NK-92 (cell line): ENCODE data around the gene TMEM266.

Source experiments
- DNase-seq: peaks from one replicate; lab custom pipeline; 2025; ENCODE audit not compliant: unreplicated experiment; lab: John Stamatoyannopoulos, UW

TMEM266 gene

DNA sequence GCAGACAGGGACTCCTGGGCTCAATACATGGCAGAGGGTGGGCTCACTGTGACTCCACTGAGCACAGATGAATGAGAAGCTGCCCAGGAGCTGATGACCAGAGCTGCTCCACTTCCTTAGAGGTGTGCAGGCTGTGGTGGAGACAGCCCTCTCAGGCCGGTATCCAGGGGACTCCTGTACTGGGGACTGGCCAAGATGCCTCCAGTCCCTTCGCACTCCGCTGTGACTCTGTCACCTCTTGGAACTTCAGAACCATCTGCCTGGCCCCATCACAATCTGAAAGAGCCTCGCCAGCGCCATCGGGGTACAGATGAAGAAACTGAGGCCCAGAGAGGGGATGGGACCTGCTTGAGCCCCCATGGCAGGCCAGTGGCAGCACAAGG lies 140.3 kb downstream of the TMEM266 start:
- no peak for DNase-seq

GRCh38 chr15:76200641-76201105 lies 140.9 kb downstream of the TMEM266 start:
- no peak for DNase-seq

- DNase-seq, result no peak
Measured at GRCh38 chr15:76201536-76202255, 141.9 kb downstream of the TMEM266 start.

DNA sequence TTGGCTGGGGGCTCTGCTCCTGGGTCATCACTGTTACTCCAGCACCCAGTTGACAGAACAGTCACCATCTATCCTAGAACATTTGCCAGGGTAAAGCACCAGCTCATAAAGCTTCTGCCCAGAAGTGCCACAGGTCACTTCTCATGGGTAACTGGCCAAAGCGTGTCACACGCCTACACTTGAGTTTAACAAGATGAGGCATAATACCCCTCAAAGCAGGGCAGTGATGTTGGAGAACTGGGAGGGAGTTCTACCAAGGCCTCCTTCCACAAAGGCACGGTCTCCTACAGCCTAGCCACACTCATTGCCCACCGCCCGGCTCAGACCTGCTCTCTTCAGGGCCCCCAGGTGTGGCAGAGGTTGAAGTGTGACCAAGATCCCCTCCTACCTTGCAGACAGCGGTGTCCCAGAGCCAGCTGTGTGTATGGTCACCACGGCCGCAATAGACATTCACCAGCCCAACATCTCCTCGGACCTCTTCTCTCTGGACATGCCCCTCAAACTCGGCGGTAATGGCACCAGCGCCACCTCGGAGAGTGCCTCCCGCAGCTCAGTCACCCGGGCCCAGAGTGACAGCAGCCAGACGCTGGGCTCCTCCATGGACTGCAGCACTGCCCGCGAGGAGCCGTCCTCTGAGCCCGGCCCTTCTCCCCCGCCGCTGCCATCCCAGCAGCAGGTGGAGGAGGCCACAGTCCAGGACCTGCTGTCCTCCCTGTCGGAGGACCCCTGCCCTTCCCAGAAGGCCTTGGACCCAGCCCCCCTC lies 143.7 kb downstream of the TMEM266 start:
- DNase-seq, result no peak

DNA sequence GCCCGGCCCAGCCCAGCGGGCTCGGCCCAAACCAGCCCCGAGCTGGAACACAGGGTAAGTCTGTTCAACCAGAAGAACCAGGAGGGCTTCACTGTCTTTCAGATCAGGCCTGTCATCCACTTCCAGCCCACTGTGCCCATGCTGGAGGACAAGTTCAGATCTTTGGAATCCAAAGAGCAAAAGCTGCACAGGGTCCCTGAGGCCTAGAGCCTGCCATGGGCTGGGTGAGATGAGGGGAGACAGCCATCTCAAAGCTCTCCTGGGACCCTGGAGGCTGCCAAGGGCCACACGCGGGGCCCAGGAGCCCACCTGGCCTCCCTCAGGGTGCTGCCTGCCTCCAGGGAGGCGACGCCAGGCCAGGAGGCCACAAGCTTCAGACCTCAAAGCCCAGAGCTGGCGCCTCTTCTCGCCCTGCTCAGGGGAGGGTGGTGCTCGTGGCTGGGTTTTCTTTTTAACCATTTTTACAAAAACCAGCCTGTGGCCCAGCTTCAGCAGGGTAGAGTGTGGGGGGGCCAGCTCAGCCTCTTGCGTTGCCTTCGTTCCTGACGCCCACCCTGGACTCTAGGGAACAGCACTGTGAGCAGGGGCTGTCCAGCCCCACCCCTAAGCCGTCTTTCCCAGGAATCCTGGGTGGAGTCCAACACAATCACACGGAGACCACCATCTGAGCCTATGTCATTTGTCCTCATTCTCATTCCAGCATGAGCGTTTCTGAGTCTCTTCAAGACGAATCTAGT lies 144.5 kb downstream of the TMEM266 start:
- DNase-seq, result no peak

GRCh38 chr15:76204916-76205460 lies 145.2 kb downstream of the TMEM266 start:
- no peak for DNase-seq

- no peak for DNase-seq
Measured at GRCh38 chr15:76206325-76206976, 146.7 kb downstream of the TMEM266 start.

DNA sequence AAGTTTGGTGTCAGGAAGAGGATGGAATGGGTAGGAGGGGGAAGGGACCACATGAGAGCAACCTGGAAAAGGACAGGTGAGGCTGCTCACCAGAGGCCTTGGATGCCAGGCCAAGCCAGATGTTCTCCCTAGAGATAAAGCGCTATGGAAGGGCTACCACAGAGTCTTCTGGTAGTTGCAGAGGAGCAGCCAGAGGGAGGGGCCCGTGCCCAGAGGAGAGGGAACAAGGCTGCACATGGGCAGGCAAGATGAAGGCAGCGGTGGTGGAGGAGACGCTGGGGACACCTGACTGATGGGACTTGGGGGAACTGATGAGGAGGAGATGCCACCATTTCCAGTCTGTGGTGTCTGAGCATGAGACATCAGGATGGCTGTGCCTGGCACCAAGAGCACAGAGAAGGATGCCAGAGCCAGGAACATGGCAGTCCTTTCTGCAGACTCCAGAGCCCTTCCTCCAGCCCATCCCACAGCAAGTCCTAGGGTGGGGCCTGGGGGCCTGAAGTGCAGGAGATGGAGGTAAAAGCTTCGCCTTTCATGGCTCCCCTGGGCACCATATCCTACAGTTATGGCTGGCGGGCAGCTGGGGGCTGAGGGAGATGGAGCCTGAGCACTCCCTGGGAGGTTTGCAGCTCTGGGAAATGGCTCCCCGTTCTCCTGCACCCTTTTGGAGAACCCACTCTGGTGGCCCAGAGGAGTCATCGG lies 148.4 kb downstream of the TMEM266 start:
- no peak for DNase-seq

DNA sequence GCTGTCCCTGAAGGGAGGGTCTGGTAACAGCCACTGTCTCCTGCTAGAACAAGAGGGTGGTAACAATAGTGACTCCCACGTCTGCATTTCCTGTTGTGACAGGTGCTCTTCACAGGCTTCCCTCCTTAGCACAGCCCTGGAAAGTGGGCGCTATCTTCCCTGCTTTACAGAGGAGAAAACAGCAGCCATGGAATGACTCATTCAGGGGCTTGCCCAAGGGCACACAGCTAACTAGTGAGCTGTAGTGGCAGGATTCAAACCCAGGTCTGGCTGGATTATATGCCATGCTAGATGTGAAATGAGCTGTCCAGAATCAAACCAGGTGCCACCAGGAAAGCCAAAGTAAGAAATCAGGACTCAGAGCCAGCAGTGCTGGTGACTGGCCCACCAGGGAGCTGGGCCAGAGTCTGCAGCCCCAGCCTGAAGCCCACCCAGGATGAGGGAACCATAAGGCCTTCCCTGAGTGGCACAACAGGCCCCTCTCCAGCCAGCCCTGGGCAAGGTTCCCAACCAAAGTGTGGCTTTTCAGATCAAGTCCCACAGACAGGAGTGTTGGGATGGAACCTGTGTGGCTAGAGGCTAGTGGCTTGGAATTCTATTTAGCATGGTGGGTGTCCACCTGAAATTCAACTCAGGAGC lies 149.1 kb downstream of the TMEM266 start:
- no peak for DNase-seq

- DNase-seq, result no peak
Measured at GRCh38 chr15:76209523-76209922, 149.7 kb downstream of the TMEM266 start.

DNA sequence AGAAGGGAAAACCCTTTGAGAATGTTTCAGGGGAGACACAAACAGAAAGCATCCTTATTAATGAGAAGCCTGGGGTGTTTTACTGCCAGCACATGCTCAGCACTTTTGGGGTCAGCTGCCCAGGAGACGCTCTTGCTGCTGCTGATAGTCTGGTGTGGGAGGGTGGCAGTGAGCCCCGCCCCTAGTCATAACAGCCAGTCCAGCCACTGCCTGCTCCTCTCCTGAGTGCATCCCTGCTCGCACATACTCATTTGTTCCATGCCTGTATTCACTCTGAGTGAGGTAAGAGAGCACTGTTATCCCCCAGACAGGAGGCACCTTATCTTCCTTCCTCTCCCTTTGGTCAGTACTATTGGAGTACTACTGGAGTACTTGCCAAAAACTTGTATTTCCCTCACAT lies 150.2 kb downstream of the TMEM266 start:
- no peak for DNase-seq

GRCh38 chr15:76215634-76216033 lies 155.8 kb downstream of the TMEM266 start:
- no peak for DNase-seq

DNA sequence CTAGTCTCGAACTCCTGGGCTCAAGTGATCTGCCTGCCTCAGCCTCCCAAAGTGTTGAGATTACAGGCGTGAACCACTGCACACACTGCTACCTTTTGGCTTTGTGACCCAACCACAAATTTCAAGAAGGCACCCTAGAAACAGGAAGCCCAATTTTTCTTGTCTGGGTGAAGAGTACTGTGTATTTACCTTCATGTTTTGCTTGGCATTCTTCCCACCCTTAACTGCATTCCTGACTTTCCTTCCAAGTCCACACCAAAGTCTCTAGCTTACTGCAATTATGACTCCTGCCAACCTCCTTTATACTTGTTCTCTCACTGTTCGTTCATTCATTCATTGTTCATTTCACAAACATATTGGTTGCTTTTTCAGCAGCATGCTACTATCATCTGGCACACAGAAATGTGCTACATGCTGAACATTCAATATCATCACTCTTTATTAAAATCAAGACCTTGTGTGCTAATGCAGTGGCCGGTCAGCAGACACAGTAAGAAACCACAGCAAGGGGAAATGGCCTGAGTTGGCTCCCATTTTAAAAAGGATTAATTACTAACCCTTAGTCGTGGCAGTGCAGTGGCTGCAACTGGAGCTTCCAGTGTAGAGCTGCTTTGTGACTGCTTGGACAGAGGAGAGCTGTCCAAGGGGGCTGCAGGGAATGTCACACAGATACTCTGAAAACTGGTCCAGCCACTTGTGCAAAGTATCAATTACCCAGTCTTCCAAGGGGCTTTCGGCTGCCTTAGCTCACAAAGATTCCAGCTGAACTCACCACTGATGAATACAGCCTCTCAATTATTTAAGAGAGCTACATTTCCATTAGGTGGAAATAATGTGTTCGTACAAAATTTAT lies 157.5 kb downstream of the TMEM266 start:
- no peak for DNase-seq

- DNase-seq, result no peak
Measured at GRCh38 chr15:76217882-76218217, 158.1 kb downstream of the TMEM266 start.

DNA sequence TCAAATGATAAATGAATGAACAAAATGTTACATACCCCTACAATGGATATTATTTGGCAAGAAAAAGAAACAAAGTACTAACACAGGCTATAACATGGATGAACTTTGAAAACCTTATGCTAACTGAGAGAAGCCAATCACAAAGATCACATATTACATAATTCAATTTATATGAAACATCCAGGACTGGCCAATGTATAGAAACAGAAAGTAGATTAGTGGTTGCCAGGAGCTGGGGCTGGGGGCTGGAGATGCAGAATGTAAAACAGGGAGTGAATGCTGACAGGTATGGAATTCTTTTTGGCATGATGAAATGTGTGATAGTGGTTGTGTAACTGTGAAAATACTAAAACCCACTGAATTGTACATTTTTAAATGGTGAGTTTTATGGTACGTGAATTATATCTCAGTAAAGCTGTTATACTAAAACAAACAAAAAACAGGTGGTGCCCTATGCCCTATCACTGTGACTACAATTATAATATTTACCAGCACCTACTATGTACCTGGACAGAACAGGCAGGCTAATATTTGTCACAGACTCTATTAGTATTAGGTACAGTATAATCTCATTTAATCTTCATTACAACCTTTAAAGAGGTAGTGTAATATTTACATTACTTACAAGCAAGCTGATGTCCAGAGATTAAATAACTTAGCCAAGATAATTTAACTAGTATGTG lies 161.4 kb downstream of the TMEM266 start:
- no peak for DNase-seq

DNA sequence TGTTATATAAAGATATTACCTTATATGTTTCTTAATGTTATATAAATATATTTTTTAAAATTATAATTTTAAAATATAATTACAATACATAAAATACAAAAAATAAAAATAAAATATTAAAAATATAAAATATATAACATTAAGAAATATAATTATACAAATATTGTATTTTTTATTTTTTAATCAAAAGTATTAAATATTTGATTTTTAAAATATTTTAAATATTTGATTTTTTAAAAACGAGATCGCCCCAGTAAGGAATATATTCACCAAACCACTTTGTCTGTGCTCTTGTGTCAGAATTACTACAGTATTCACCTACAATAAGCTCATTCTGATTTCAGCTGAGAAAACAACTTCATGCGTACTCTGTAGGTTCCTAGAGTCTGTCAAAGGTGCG lies 162.4 kb downstream of the TMEM266 start:
- DNase-seq, result no peak

GRCh38 chr15:76223521-76223920 lies 163.7 kb downstream of the TMEM266 start:
- DNase-seq, result no peak

GRCh38 chr15:76229266-76229665 lies 169.5 kb downstream of the TMEM266 start:
- no peak for DNase-seq

DNA sequence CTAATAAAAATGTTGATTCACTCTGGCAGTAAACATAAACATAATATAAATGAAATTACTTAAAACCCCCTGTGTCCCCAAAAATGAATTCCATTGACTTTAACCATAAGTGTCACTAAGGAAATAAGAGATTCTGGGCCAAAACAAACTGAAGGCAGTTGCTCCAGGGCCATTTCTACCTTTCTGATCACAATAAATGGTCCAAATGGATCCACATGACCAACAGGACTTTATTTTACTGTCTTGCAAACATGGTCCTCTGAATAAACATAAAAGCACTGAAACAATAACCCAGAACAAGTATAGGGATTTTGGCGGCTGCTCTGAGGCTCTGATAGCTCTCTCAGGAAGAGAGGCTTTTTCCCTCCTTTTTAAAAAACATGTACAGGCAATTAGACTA lies 174.1 kb downstream of the TMEM266 start:
- DNase-seq, result no peak
